ENCODE measurements around the gene FN1.

GRCh38 chr2:215435870-215436704 is at the start of gene FN1:
- no peak for TF ChIP-seq GATA2 (IDR thresholded peaks at IDR 0.05; ENCODE audit: low read depth, low read length)
- no peak for TF ChIP-seq GATA3 (IDR thresholded peaks at IDR 0.05; ENCODE audit: low read depth, low read length)

All from SH-SY5Y (cell line).